Liver (tissue), 9 donors: ENCODE data around the gene BIRC3. TPM values are rescaled to one million over a fixed set of nuclear protein-coding genes. Genes with fewer than 3 reads are reported as not detected.
"Not testable (repeated sequence)": the region's sequence is repeated elsewhere in the genome, so short reads cannot be mapped to it uniquely, and the experiment has no call there.

Experiments used
- DNase-seq: peaks from one replicate; pipeline ENCODE4 v3.0.0-alpha.2; 2017; ENCODE audit warnings: low spot score
- H3K27ac ChIP-seq, 2 donors: one replicate each; pipeline ENCODE4 v1.7.0; 2013; ENCODE audit warnings: inconsistent platforms in 2 of 2, low read length in 2 of 2, control low read depth in 1 of 2, low read depth in 1 of 2, mild to moderate bottlenecking in 1 of 2
- H3K27me3 ChIP-seq, 4 donors: one replicate each; pipeline versions ENCODE4 v1.6.1 to v1.7.0; 2013; ENCODE audit warnings: low read length in 3 of 4, inconsistent platforms in 1 of 4, mild to moderate bottlenecking in 1 of 4, moderate library complexity in 1 of 4; ENCODE audit not compliant: control insufficient read depth in 4 of 4, insufficient read depth in 4 of 4
- H3K36me3 ChIP-seq, 4 donors: one replicate each; pipeline versions ENCODE4 v1.6.1 to v1.7.0; 2013; ENCODE audit warnings: low read length in 3 of 4, mild to moderate bottlenecking in 3 of 4, low read depth in 1 of 4, moderate library complexity in 1 of 4; ENCODE audit not compliant: control insufficient read depth in 4 of 4, insufficient read depth in 3 of 4
- H3K4me1 ChIP-seq, 4 donors: one replicate each; pipeline versions ENCODE4 v1.6.1 to v1.7.0; 2013; ENCODE audit warnings: low read length in 3 of 4, mild to moderate bottlenecking in 3 of 4, moderate library complexity in 1 of 4; ENCODE audit not compliant: control insufficient read depth in 4 of 4, insufficient read depth in 4 of 4
- H3K4me3 ChIP-seq, 3 donors: one replicate each; pipeline versions ENCODE4 v1.6.1 to v1.7.0; 2013; ENCODE audit warnings: low read length in 3 of 3, control low read depth in 1 of 3, low read depth in 1 of 3, mild to moderate bottlenecking in 1 of 3
- H3K9ac ChIP-seq, 2 donors: one replicate each; pipeline ENCODE4 v1.7.0; 2013; ENCODE audit warnings: low read length in 2 of 2, mild to moderate bottlenecking in 2 of 2, moderate library complexity in 2 of 2, control low read depth in 1 of 2, low read depth in 1 of 2
- H3K9me3 ChIP-seq, 4 donors: one replicate each; pipeline versions ENCODE4 v1.6.1 to v1.7.0; 2013; ENCODE audit warnings: low read length in 3 of 4; ENCODE audit not compliant: control insufficient read depth in 4 of 4
- FOXA1 ChIP-seq: IDR thresholded peaks from 2 replicates; pipeline ENCODE4 v1.6.1; 2016; ENCODE audit warnings: antibody characterized with exemption
- FOXA2 ChIP-seq: IDR thresholded peaks from 2 replicates; pipeline ENCODE4 v1.6.1; 2016; ENCODE audit warnings: antibody characterized with exemption
- HNF4G ChIP-seq: IDR thresholded peaks from 2 replicates; pipeline ENCODE4 v1.6.1; 2016; ENCODE audit warnings: antibody characterized with exemption
- JUND ChIP-seq, 2 donors: IDR thresholded peaks; 2 replicates each; pipeline ENCODE4 v1.6.1; 2016; ENCODE audit warnings: antibody characterized with exemption in 2 of 2
- NR2F2 ChIP-seq: IDR thresholded peaks from 2 replicates; pipeline ENCODE4 v1.6.1; 2016; ENCODE audit warnings: antibody characterized with exemption
- RAD21 ChIP-seq, 2 donors: IDR thresholded peaks; 2 replicates each; pipeline ENCODE4 v1.6.1; 2016; ENCODE audit warnings: antibody characterized with exemption in 2 of 2, mild to moderate bottlenecking in 2 of 2
- TAF1 ChIP-seq: conservative IDR thresholded peaks from 2 replicates; pipeline ENCODE4 v1.6.1; 2016; ENCODE audit warnings: antibody characterized with exemption, mild to moderate bottlenecking
- YY1 ChIP-seq: IDR thresholded peaks from 2 replicates; pipeline ENCODE4 v1.6.1; 2016; ENCODE audit warnings: antibody characterized with exemption, mild to moderate bottlenecking
- WGBS: extraction: QIAGEN DNeasy Blood & Tissue Kit; methylation state at CpG from one replicate; pipeline ENCODE4 v1.1.7; 2013; 5-methylcytosine and 5-hydroxymethylcytosine counted together
- polyA plus RNA-seq, 2 donors: library from polyadenylated mRNA; stranded (reverse) in 1 of 2; unstranded in 1 of 2; fragments of 200-250 nt in 1 of 2; fragments of >200 nt in 1 of 2; fragmentation: Nextera tagmentation in 1 of 2; extraction: Ambion mirVana in 1 of 2; gene quantifications; one replicate each; pipeline versions ENCODE4 v1.2.1 to v1.2.3, GENCODE V29; 2013 to 2015
- total RNA-seq, 2 donors: library from RNA; depleted of rRNA; stranded (reverse); fragments of >200 nt; gene quantifications; one replicate each; pipeline ENCODE4 v1.2.3, GENCODE V29; 2014
- TF ChIP-seq, protein P1 (sequence below): IDR thresholded peaks from 2 replicates; pipeline ENCODE4 v1.6.1; 2016; ENCODE audit warnings: antibody characterized with exemption, mild to moderate bottlenecking
- TF ChIP-seq, protein P2 (sequence below): IDR thresholded peaks from 2 replicates; pipeline ENCODE4 v1.6.1; 2016; ENCODE audit warnings: antibody characterized with exemption
- TF ChIP-seq, protein P3 (sequence below): fragments of 150-350 bp; IDR thresholded peaks from 2 replicates; pipeline ENCODE4 v1.5.1; 2017; ENCODE audit warnings: improper control_type of control experiment, low read depth, low read length; ENCODE audit not compliant: missing input control
- TF ChIP-seq, protein P4 (sequence below): IDR thresholded peaks from 2 replicates; pipeline ENCODE4 v1.6.1; 2016; ENCODE audit warnings: antibody characterized with exemption
- TF ChIP-seq, protein P5 (sequence below): IDR thresholded peaks from 2 replicates; pipeline ENCODE4 v1.6.1; 2016; ENCODE audit warnings: antibody characterized with exemption
- donor health status: healthy.
- donor health status: healthy.
- donor health status: healthy.
- donor health status: healthy.
- donor health status: healthy.

Gene BIRC3
- total and polyA plus RNA-seq, 4 donors = 1.4 to 8.1 (median 2.9) TPM

DNA sequence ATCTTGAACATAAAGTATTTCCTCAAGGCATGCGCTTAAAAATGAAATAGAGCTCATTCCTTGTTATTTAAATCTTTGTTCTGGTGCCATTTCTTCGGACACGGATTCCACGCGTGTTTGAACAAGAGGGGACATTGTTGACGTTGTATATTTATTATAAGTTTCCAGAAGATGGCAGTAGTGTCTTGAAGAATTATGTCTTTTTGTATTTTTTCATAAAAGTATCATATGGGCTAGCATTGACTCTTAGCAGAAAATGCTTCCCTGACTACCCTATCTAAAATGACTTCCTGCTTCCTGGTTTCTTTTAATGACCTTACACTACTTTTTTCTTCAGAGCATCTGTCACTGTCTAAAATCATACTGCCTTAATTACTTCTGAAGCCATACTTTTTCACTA, 50.1 kb downstream of the BIRC3 start (continued):
- TF ChIP-seq, protein P1, sequence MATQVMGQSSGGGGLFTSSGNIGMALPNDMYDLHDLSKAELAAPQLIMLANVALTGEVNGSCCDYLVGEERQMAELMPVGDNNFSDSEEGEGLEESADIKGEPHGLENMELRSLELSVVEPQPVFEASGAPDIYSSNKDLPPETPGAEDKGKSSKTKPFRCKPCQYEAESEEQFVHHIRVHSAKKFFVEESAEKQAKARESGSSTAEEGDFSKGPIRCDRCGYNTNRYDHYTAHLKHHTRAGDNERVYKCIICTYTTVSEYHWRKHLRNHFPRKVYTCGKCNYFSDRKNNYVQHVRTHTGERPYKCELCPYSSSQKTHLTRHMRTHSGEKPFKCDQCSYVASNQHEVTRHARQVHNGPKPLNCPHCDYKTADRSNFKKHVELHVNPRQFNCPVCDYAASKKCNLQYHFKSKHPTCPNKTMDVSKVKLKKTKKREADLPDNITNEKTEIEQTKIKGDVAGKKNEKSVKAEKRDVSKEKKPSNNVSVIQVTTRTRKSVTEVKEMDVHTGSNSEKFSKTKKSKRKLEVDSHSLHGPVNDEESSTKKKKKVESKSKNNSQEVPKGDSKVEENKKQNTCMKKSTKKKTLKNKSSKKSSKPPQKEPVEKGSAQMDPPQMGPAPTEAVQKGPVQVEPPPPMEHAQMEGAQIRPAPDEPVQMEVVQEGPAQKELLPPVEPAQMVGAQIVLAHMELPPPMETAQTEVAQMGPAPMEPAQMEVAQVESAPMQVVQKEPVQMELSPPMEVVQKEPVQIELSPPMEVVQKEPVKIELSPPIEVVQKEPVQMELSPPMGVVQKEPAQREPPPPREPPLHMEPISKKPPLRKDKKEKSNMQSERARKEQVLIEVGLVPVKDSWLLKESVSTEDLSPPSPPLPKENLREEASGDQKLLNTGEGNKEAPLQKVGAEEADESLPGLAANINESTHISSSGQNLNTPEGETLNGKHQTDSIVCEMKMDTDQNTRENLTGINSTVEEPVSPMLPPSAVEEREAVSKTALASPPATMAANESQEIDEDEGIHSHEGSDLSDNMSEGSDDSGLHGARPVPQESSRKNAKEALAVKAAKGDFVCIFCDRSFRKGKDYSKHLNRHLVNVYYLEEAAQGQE = no peak
- no peak for TF ChIP-seq YY1

DNA sequence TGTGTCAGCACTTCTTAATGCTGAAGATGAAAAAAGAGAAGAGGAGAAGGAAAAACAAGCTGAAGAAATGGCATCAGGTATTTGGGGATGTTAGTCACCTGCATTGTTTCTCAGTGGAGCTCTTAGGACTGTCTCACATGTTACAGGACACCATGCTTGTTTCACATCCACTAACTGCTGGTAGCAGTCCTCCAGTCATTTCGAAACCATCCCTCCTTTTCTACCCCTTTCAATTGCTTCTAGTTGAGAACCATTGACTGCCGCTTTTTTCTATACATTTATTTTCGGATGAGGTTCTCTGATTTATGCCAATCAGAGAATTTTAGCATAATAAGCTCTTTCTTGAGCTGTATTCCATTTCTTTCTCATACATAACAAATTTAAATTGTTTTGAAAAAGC, 51.2 kb downstream of the BIRC3 start:
- Histone ChIP-seq H3K9ac (no peak overlapping the region), H3K4me3 (no peak overlapping the region), H3K36me3 (peaks cover 0 to 50% (median 38%) of the 10 kb centered on the region in 4 donors), H3K4me1 (no peaks in the 10 kb centered on the region), H3K9me3 (no peaks in the 10 kb centered on the region), H3K27ac (no peak overlapping the region), H3K27me3 (no peaks in the 10 kb centered on the region)
- DNase-seq = no peak
- TF ChIP-seq RAD21 (IDR thresholded peaks at IDR 0.05) (no peak), HNF4G (no peak), FOXA1 (no peak), FOXA2 (no peak), TAF1 (no peak), JUND (IDR thresholded peaks at IDR 0.05) (no peak), NR2F2 (no peak)
- TF ChIP-seq, protein P1 = no peak
- TF ChIP-seq, protein P2, sequence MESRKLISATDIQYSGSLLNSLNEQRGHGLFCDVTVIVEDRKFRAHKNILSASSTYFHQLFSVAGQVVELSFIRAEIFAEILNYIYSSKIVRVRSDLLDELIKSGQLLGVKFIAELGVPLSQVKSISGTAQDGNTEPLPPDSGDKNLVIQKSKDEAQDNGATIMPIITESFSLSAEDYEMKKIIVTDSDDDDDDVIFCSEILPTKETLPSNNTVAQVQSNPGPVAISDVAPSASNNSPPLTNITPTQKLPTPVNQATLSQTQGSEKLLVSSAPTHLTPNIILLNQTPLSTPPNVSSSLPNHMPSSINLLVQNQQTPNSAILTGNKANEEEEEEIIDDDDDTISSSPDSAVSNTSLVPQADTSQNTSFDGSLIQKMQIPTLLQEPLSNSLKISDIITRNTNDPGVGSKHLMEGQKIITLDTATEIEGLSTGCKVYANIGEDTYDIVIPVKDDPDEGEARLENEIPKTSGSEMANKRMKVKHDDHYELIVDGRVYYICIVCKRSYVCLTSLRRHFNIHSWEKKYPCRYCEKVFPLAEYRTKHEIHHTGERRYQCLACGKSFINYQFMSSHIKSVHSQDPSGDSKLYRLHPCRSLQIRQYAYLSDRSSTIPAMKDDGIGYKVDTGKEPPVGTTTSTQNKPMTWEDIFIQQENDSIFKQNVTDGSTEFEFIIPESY = no peak
- TF ChIP-seq, protein P3, sequence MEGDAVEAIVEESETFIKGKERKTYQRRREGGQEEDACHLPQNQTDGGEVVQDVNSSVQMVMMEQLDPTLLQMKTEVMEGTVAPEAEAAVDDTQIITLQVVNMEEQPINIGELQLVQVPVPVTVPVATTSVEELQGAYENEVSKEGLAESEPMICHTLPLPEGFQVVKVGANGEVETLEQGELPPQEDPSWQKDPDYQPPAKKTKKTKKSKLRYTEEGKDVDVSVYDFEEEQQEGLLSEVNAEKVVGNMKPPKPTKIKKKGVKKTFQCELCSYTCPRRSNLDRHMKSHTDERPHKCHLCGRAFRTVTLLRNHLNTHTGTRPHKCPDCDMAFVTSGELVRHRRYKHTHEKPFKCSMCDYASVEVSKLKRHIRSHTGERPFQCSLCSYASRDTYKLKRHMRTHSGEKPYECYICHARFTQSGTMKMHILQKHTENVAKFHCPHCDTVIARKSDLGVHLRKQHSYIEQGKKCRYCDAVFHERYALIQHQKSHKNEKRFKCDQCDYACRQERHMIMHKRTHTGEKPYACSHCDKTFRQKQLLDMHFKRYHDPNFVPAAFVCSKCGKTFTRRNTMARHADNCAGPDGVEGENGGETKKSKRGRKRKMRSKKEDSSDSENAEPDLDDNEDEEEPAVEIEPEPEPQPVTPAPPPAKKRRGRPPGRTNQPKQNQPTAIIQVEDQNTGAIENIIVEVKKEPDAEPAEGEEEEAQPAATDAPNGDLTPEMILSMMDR = no peak
- TF ChIP-seq, protein P4, sequence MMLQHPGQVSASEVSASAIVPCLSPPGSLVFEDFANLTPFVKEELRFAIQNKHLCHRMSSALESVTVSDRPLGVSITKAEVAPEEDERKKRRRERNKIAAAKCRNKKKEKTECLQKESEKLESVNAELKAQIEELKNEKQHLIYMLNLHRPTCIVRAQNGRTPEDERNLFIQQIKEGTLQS = no peak
- TF ChIP-seq, protein P5, sequence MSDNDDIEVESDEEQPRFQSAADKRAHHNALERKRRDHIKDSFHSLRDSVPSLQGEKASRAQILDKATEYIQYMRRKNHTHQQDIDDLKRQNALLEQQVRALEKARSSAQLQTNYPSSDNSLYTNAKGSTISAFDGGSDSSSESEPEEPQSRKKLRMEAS = no peak
- 92% methylated on average over 3 of the region's 3 CpGs for WGBS

DNA sequence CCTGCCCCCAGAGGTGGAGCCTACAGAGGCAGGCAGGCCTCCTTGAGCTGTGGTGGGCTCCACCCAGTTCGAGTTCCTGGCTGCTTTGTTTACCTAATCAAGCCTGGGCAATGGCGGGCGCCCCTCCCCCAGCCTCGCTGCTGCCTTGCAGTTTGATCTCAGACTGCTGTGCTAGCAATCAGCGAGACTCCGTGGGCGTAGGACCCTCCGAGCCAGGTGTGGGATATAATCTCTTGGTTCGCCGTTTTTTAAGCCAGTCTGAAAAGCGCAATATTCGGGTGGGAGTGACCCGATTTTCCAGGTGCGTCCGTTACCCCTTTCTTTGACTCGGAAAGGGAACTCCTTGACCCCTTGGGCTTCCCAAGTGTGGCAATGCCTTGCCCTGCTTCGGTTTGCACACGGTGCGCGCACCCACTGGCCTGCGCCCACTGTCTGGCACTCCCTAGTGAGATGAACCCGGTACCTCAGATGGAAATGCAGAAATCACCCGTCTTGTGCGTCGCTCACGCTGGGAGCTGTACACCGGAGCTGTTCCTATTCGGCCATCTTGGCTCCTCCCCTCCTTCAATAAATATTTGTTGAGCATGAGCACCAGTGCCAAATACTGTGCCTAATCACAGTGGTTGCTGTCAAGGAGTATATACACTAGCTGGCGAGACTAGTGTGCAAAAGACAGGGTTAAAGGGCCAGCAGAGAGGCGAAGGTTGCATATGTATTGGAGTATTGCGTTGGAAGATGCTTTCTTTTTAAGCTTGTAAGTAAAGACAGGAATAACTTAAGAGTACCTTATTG, 57.5 kb downstream of the BIRC3 start:
- not testable (repeated sequence) for H3K9me3 ChIP-seq, H3K27me3 ChIP-seq, H3K27ac ChIP-seq, H3K9ac ChIP-seq, H3K4me1 ChIP-seq, H3K4me3 ChIP-seq, DNase-seq
- H3K36me3 ChIP-seq = peaks cover 4 to 21% (median 18%) of the 10 kb centered on the region in 4 donors
- 86% methylated on average over 31 of the region's 31 CpGs for WGBS
